Right lobe of liver (tissue), 6 donors: ENCODE results near the gene PRR23A. TPM values are rescaled to one million over a fixed set of nuclear protein-coding genes. Genes with fewer than 3 reads are reported as not detected.

Experiments
- ATAC-seq, 4 donors: fragments of 200-7000 bp; cut with Tn5 transposase; one replicate each; pipeline ENCODE4 v1.9.1; 2020; ENCODE audit warnings: mild to moderate bottlenecking in 4 of 4, moderate library complexity in 4 of 4
- DNase-seq, 3 donors: peaks; one replicate each; pipeline ENCODE4 v3.0.0-alpha.2; 2020
- H3K27ac ChIP-seq, 3 donors: fragments of 200-600 bp; one replicate each; pipeline ENCODE4 v1.8.0; 2022
- H3K27me3 ChIP-seq, 2 donors: fragments of 200-600 bp; one replicate each; pipeline ENCODE4 v1.8.0; 2022
- H3K36me3 ChIP-seq, 4 donors: fragments of 200-600 bp; sonication (generic) in 1 of 4; one replicate each; pipeline versions ENCODE4 v1.5.1 to v1.8.0; 2017 to 2022; ENCODE audit warnings: control low read depth in 1 of 4
- H3K4me1 ChIP-seq, 4 donors: fragments of 200-600 bp; sonication (generic) in 1 of 4; one replicate each; pipeline versions ENCODE4 v1.5.1 to v1.8.0; 2017 to 2022; ENCODE audit warnings: control low read depth in 1 of 4
- H3K4me3 ChIP-seq, 3 donors: fragments of 200-600 bp; one replicate each; pipeline ENCODE4 v1.8.0; 2022
- H3K9me3 ChIP-seq, 4 donors: fragments of 200-600 bp; sonication (generic) in 1 of 4; one replicate each; pipeline versions ENCODE4 v1.5.1 to v1.8.0; 2017 to 2022; ENCODE audit warnings: control low read depth in 1 of 4
- CTCF ChIP-seq, 4 donors: fragments of 200-600 bp in 3 of 4; fragments of 450-650 bp in 1 of 4; IDR thresholded peaks; one replicate each; pipeline versions ENCODE4 v1.5.1 to v1.8.0; 2016 to 2022; ENCODE audit warnings: antibody characterized with exemption in 4 of 4, mild to moderate bottlenecking in 2 of 4
- POLR2A ChIP-seq: fragments of 450-650 bp; IDR thresholded peaks from one replicate; pipeline ENCODE4 v1.6.1; 2017; ENCODE audit warnings: antibody characterized with exemption, mild to moderate bottlenecking
- WGBS: methylation state at CpG from one replicate; pipeline ENCODE4 v1.1.6; 2018; ENCODE audit warnings: low coverage, low lambda C conversion rate; ENCODE audit not compliant: insufficient coverage; ENCODE audit errors: missing lambda C conversion rate; 5-methylcytosine and 5-hydroxymethylcytosine counted together
- intact Hi-C, 2 donors: fragments of 100-400 bp; cut with DNase I; formaldehyde crosslinking; loops; one replicate each; pipeline versions ENCODE4 v1.11.2 to v1.14.1; 2022
- total RNA-seq, 6 experiments: library from RNA; depleted of rRNA in 2 of 6; stranded (reverse); fragments of >200 nt in 2 of 6; fragmentation: NEBNext Ultra II Directional in 3 of 6; extraction: Animal tissue kit (Norgen Biotek cat#: 25700) in 3 of 6; gene quantifications; one replicate each; pipeline versions ENCODE4 v1.1.0 to v1.2.4, GENCODE V29; 2016 to 2023
- donor health status: DM: no; HTN: yes; CAD: no.
- donor health status: DM: no; HTN: no; CAD: no.
- donor health status: DM: no; HTN: no; CAD: no.
- donor health status: DM: no; HTN: yes; CAD: no.
- donor health status: DM: no; HTN: yes; CAD: no.

Gene PRR23A
- total RNA-seq, 6 experiments from 2014 or later, result not detected

- 90% methylated on average over 2 of the region's 8 CpGs for WGBS
- no peak for TF ChIP-seq POLR2A
- TF ChIP-seq CTCF (IDR thresholded peaks at IDR 0.05), result no peak
These were observed 30.7 kb downstream of the PRR23A start for GRCh38 chr3:138975351-138975750.

GRCh38 chr3:138974462-138974861 lies 31.6 kb downstream of the PRR23A start:
- H3K4me1 ChIP-seq, result no peaks in the 10 kb centered on the region
- no peak overlapping the region for H3K27ac ChIP-seq
- H3K9me3 ChIP-seq, result no peaks in the 10 kb centered on the region
- no peaks in the 10 kb centered on the region for H3K27me3 ChIP-seq
- intact Hi-C loops, result no loop called here
- no peak for ATAC-seq
- TF ChIP-seq CTCF (IDR thresholded peaks at IDR 0.05), result no peak
- H3K36me3 ChIP-seq, result no peaks in the 10 kb centered on the region
- WGBS, result 17% methylated on average over 1 of the region's 5 CpGs
- DNase-seq, result no peak
- no peak overlapping the region for H3K4me3 ChIP-seq

More at GRCh38 chr3:138975351-138975750, 30.7 kb downstream of the PRR23A start:
- Histone ChIP-seq H3K27me3 (no peaks in the 10 kb centered on the region), H3K4me3 (no peak overlapping the region), H3K36me3 (no peaks in the 10 kb centered on the region), H3K4me1 (no peaks in the 10 kb centered on the region), H3K9me3 (no peaks in the 10 kb centered on the region), H3K27ac (no peak overlapping the region)
- intact Hi-C loops, result no loop called here
- DNase-seq (no peak), ATAC-seq (no peak)

- WGBS, result 58% methylated on average over 2 of the region's 5 CpGs
- H3K4me3 ChIP-seq, result no peak overlapping the region
These were observed 33.1 kb downstream of the PRR23A start for GRCh38 chr3:138972941-138973340.

GRCh38 chr3:138971766-138972320 lies 34.2 kb downstream of the PRR23A start:
- H3K36me3 ChIP-seq, result no peaks in the 10 kb centered on the region
- intact Hi-C loops, result no loop called here
- no peak overlapping the region for H3K4me3 ChIP-seq
- DNase-seq (no peak), ATAC-seq (no peak)
- no peak for TF ChIP-seq CTCF (IDR thresholded peaks at IDR 0.05)
- no peak for TF ChIP-seq POLR2A
- H3K27ac ChIP-seq, result no peak overlapping the region
- 29% methylated on average over 1 of the region's 6 CpGs for WGBS
- H3K4me1 ChIP-seq, result no peaks in the 10 kb centered on the region
- no peaks in the 10 kb centered on the region for H3K9me3 ChIP-seq
- H3K27me3 ChIP-seq, result no peaks in the 10 kb centered on the region

More at GRCh38 chr3:138972941-138973340, 33.1 kb downstream of the PRR23A start:
- intact Hi-C loops, result no loop called here
- Histone ChIP-seq H3K36me3 (no peaks in the 10 kb centered on the region), H3K27me3 (no peaks in the 10 kb centered on the region), H3K4me1 (no peaks in the 10 kb centered on the region), H3K9me3 (no peaks in the 10 kb centered on the region), H3K27ac (no peak overlapping the region)
- DNase-seq (no peak), ATAC-seq (no peak)
- no peak for TF ChIP-seq CTCF (IDR thresholded peaks at IDR 0.05)

GRCh38 chr3:138964923-138965322 lies 41.1 kb downstream of the PRR23A start:
- ATAC-seq, result no peak
- intact Hi-C loops, result no loop called here
- no peaks in the 10 kb centered on the region for H3K9me3 ChIP-seq
- no peak for TF ChIP-seq CTCF (IDR thresholded peaks at IDR 0.05)
- no peak for TF ChIP-seq POLR2A
- DNase-seq, result no peak
- no peak overlapping the region for H3K27ac ChIP-seq
- no peaks in the 10 kb centered on the region for H3K27me3 ChIP-seq
- H3K36me3 ChIP-seq, result no peaks in the 10 kb centered on the region
- H3K4me3 ChIP-seq, result no peak overlapping the region
- H3K4me1 ChIP-seq, result no peaks in the 10 kb centered on the region
